CD4-positive, CD25-positive, alpha-beta regulatory T cell (primary cell): ENCODE results near the gene SIPA1L3. TPM values are rescaled to one million over a fixed set of nuclear protein-coding genes. Genes with fewer than 3 reads are reported as not detected.

Experiments
- ATAC-seq, 2 donors: fragments of 150-1000 bp; cut with Tn5 transposase; one replicate each; pipeline ENCODE4 v1.10.0; 2021; ENCODE audit warnings: low read depth in 2 of 2, moderate number of reproducible peaks in 2 of 2, moderate library complexity in 1 of 2
- DNase-seq, 3 donors: peaks; one replicate each; pipeline versions ENCODE4 v3.0.0 to v3.0.0-alpha.2; 2012 to 2022; ENCODE audit warnings: mixed read lengths in 1 of 3
- H3K27ac ChIP-seq: one replicate; pipeline ENCODE4 v1.7.0; 2013; ENCODE audit warnings: mild to moderate bottlenecking, low read length; ENCODE audit not compliant: insufficient read depth, poor library complexity, severe bottlenecking
- H3K27me3 ChIP-seq: one replicate; pipeline ENCODE4 v1.7.0; 2013; ENCODE audit warnings: low read length; ENCODE audit not compliant: control insufficient read depth, insufficient read depth
- H3K36me3 ChIP-seq: one replicate; pipeline ENCODE4 v1.7.0; 2013; ENCODE audit warnings: mild to moderate bottlenecking, low read length, moderate library complexity; ENCODE audit not compliant: control insufficient read depth, insufficient read depth
- H3K4me1 ChIP-seq: 2 replicates; pipeline ENCODE4 v1.7.0; 2013; ENCODE audit warnings: mild to moderate bottlenecking, low read length; ENCODE audit not compliant: insufficient read depth, control insufficient read depth, poor library complexity, severe bottlenecking
- H3K4me3 ChIP-seq: one replicate; pipeline ENCODE4 v1.7.0; 2013; ENCODE audit warnings: low read depth, mild to moderate bottlenecking, low read length, moderate library complexity
- H3K9me3 ChIP-seq, 2 experiments: 1 replicate in 1 of 2; 2 replicates in 1 of 2; pipeline ENCODE4 v1.7.0; 2013; ENCODE audit warnings: low read length in 2 of 2, mild to moderate bottlenecking in 1 of 2, moderate library complexity in 1 of 2; ENCODE audit not compliant: control insufficient read depth in 2 of 2
- H3K27ac Mint-ChIP-seq, 3 donors: one replicate each; pipeline ENCODE4 v1.8.0; 2020 to 2022; ENCODE audit warnings: mild to moderate bottlenecking in 3 of 3, mixed read lengths in 3 of 3, moderate library complexity in 2 of 3
- H3K27me3 Mint-ChIP-seq: one replicate; pipeline ENCODE4 v1.8.0; 2022; ENCODE audit warnings: mild to moderate bottlenecking, mixed read lengths
- H3K36me3 Mint-ChIP-seq: one replicate; pipeline ENCODE4 v1.8.0; 2020; ENCODE audit warnings: mixed read lengths
- H3K4me1 Mint-ChIP-seq, 4 donors: one replicate each; pipeline ENCODE4 v1.8.0; 2020 to 2022; ENCODE audit warnings: mixed read lengths in 4 of 4, mild to moderate bottlenecking in 1 of 4
- H3K4me3 Mint-ChIP-seq, 4 donors: one replicate each; pipeline ENCODE4 v1.8.0; 2020 to 2022; ENCODE audit warnings: mild to moderate bottlenecking in 4 of 4, mixed read lengths in 4 of 4, moderate library complexity in 3 of 4
- H3K9me3 Mint-ChIP-seq, 7 donors: one replicate each; pipeline ENCODE4 v1.8.0; 2020 to 2022; ENCODE audit warnings: mixed read lengths in 7 of 7, mild to moderate bottlenecking in 3 of 7, moderate library complexity in 2 of 7
- polyA plus RNA-seq, 4 donors: library from polyadenylated mRNA; unstranded; fragments of 300-500 nt; fragmentation: Illumina TruSeq; gene quantifications; one replicate each; pipeline ENCODE4 v1.2.3, GENCODE V29; 2021
- total RNA-seq: library from RNA; stranded (reverse); gene quantifications from one replicate; pipeline ENCODE4 v1.2.3, GENCODE V29; 2022

The SIPA1L3 gene
- total and polyA plus RNA-seq, 5 donors from 2014 or later = 0.41 to 27.6 (median 1.7) TPM

DNA sequence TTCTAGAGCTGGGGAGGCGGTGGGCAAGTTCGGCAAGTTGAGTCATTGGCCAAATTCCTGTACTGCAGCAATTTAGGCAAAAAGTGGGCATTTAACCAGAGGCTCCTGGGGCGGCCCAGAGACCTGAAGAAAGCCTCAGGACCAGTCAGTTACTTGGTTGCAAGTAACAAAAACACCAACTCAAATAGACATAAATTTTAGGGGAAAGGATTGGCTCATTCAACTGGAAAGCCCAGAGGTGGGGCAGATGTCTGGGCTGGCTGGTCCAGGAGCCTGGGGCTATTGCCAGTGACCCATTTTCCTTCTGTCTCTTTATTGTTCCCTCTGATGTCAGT lies 97.1 kb downstream of the SIPA1L3 start:
- no peaks in the 10 kb centered on the region for H3K27me3 Mint-ChIP-seq
- no peak overlapping the region for H3K27ac ChIP-seq

DNA sequence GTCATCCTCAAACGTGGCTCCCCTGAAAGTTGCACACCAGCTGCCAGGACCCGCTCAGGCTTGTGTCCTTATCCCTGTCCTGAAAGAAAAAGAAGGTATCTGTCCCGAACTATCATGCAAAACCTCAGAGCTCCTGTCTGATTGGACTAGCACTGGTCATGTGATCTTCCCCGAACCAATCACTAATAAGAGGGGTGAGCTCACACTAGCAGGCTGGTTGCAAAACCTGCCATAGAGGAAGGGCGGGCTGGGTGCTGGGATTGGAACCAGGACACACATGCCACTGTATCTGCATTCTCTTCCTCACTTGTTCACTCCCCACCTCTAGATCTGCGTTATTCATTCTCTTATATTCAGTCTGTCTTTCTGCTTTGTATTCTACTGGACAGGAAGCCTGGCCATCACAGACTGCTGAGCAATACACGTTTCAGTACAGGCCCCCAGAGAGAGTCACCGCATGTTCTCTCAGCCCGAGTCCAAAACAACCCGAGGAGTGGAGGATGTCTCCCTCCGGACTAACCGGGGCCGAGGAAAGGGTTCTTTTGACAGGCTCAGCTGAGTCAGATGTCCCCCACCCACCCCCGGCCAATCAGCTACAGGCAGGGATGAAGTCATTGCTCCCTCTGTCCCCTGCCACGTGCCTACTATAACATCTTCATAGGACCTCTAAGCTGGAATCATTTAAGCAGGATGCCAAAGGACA lies 97.7 kb downstream of the SIPA1L3 start:
- Mint-ChIP-seq H3K4me3 (no peak overlapping the region), H3K36me3 (peaks cover 4% of the 10 kb centered on the region), H3K9me3 (peaks cover 0 to 4% (median 0%) of the 10 kb centered on the region in 7 donors), H3K27me3 (no peaks in the 10 kb centered on the region), H3K27ac (no peak overlapping the region), H3K4me1 (peaks cover 5 to 27% (median 13%) of the 10 kb centered on the region in 4 donors)
- Histone ChIP-seq H3K9me3 (no peaks in the 10 kb centered on the region), H3K27me3 (no peaks in the 10 kb centered on the region), H3K27ac (no peak overlapping the region), H3K4me1 (peaks cover 13% of the 10 kb centered on the region), H3K36me3 (no peaks in the 10 kb centered on the region), H3K4me3 (no peak overlapping the region)
- ATAC-seq (peak in 1 of 2 donors; percentile 31), DNase-seq (peak in 1 of 3 donors; percentile 7)

More for the DNA sequence above, 97.1 kb downstream of the SIPA1L3 start:
- Mint-ChIP-seq H3K4me1 (peaks cover 5 to 24% (median 9%) of the 10 kb centered on the region in 4 donors), H3K4me3 (no peak overlapping the region), H3K36me3 (peaks cover 4% of the 10 kb centered on the region), H3K9me3 (peaks cover 0 to 4% (median 0%) of the 10 kb centered on the region in 7 donors), H3K27ac (no peak overlapping the region)
- H3K4me1 ChIP-seq = peaks cover 13% of the 10 kb centered on the region
- DNase-seq (no peak), ATAC-seq (no peak)
- no peak overlapping the region for H3K4me3 ChIP-seq
- H3K27me3 ChIP-seq = no peaks in the 10 kb centered on the region
- H3K36me3 ChIP-seq = no peaks in the 10 kb centered on the region
- no peaks in the 10 kb centered on the region for H3K9me3 ChIP-seq

DNA sequence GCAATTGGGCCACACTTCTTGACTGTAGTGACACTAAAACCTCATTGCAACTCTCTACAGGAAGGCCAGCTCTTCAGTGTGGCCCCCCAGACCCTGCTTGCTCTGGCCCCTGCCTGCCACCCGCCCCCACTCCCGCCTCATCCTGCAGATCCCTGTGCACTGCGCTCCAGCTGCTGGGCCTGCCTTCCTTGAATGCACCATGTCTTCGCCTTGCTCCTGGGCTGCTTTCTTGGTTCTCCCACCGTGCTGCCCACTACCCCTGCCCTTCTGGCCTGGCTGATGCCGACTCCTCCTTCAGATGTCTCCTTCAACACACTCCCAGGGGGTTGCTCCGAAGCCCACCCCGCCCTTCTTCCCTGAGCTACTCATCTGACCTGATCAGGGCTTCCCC lies 98.2 kb downstream of the SIPA1L3 start:
- DNase-seq = no peak
- Mint-ChIP-seq H3K27ac (peak overlapping the region in 1 of 3 donors; percentile 58), H3K36me3 (peaks cover 4% of the 10 kb centered on the region), H3K4me1 (peaks cover 5 to 30% (median 16%) of the 10 kb centered on the region in 4 donors), H3K27me3 (no peaks in the 10 kb centered on the region), H3K9me3 (peaks cover 0 to 4% (median 0%) of the 10 kb centered on the region in 7 donors), H3K4me3 (no peak overlapping the region)
- Histone ChIP-seq H3K4me3 (no peak overlapping the region), H3K4me1 (peaks cover 13% of the 10 kb centered on the region), H3K27me3 (no peaks in the 10 kb centered on the region), H3K27ac (no peak overlapping the region), H3K9me3 (no peaks in the 10 kb centered on the region), H3K36me3 (no peaks in the 10 kb centered on the region)
- no peak for ATAC-seq

DNA sequence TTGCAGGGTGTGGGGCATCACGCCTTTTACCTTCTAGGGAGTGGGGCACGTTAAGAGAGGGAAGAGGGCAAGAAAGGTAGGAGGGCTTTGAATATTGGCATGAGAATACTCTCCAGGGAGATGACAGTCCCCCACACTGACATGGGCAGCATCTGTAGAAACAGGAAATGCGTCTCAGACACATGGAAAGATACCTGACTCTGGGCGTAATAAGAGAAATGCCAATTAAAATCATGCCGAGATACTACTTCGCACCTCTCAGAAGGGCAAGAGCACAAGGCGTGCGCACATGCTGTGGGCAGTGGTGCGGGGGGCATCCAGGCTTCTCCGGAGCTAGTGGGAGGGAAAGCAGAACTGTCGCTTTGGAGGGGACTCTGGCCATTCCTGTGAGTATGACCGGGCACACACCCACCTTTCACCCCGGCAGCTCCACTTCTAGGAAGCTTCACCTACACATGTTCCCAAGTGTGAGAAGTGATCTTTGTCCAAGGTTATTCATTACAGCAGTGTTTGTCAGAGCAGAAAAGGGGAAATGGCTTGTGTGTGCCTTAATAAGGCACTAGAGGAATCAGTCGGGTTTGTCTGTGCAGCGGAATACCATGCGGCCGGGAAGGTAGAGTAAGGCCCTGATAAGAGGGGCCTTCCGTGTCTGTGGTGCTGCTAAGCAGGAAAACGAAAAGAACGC lies 99.5 kb downstream of the SIPA1L3 start:
- Mint-ChIP-seq H3K36me3 (peaks cover 6% of the 10 kb centered on the region), H3K27me3 (no peaks in the 10 kb centered on the region), H3K9me3 (peaks cover 0 to 4% (median 0%) of the 10 kb centered on the region in 7 donors), H3K4me3 (no peak overlapping the region), H3K27ac (peak overlapping the region in 2 of 3 donors; percentile 4 to 58), H3K4me1 (peaks cover 5 to 28% (median 16%) of the 10 kb centered on the region in 4 donors)
- Histone ChIP-seq H3K9me3 (no peaks in the 10 kb centered on the region), H3K4me3 (no peak overlapping the region), H3K36me3 (no peaks in the 10 kb centered on the region), H3K4me1 (peaks cover 13% of the 10 kb centered on the region), H3K27me3 (no peaks in the 10 kb centered on the region), H3K27ac (no peak overlapping the region)
- no peak for DNase-seq
- peak in 1 of 2 donors; percentile 26 for ATAC-seq

DNA sequence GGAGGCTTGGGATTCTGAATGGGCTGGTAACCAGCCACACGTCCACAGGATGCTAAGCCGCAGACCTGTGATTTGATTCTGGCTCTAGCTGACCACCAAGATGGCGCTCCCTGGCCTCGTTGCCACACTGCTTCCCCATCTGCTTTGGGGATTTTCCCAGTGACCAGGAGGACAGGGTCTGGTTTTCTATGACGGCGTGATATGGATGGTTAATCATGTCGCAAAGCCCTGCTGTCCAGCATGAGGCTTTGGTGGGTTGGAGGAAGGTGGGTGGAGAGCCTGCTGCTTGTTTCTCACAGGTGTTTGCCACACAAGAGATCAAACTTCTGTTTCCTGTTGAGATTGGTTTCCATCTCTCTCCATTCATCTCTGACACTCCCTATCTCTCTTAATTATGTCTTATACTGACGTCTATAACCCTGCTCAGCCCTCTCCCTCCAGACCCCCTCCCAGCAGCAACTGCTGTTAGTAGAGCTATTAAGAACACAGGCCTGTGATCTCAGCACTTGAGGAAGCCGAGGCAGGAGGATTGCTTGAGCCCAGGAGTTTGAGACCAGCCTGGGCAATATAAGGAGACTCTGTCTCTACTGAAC lies 102.7 kb downstream of the SIPA1L3 start:
- Mint-ChIP-seq H3K9me3 (peaks cover 0 to 4% (median 0%) of the 10 kb centered on the region in 7 donors), H3K4me3 (no peak overlapping the region), H3K27ac (peak overlapping the region in 1 of 3 donors; percentile 91), H3K36me3 (peaks cover 9% of the 10 kb centered on the region), H3K27me3 (no peaks in the 10 kb centered on the region), H3K4me1 (peaks cover 0 to 28% (median 16%) of the 10 kb centered on the region in 4 donors)
- DNase-seq (no peak), ATAC-seq (no peak)
- Histone ChIP-seq H3K4me1 (no peaks in the 10 kb centered on the region), H3K36me3 (no peaks in the 10 kb centered on the region), H3K27me3 (no peaks in the 10 kb centered on the region), H3K4me3 (no peak overlapping the region), H3K9me3 (no peaks in the 10 kb centered on the region), H3K27ac (no peak overlapping the region)

DNA sequence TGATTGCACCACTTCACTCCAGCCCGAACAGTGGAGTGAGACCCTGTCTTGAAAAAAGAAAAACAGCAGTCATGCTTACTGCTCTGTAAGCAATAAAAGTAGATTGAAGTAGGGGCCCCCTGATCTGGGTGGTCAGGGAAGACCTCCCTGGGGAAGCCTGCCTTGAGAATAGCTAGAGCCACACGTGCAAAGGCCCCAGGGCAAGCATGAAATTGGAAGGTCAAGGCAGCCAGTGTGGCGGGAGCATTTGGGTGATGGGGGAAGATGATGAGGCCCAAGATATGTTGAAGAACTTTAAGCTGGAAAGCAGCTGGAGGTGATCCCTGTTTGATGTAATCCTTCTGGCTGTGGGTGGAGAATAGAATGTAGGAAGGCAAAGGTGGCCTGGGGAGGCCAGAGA lies 104.4 kb downstream of the SIPA1L3 start:
- no peaks in the 10 kb centered on the region for H3K27me3 ChIP-seq
- no peak for DNase-seq
- H3K4me1 Mint-ChIP-seq = peaks cover 0 to 27% (median 13%) of the 10 kb centered on the region in 4 donors
- H3K9me3 ChIP-seq = no peaks in the 10 kb centered on the region
- no peak overlapping the region for H3K4me3 Mint-ChIP-seq
- H3K27ac ChIP-seq = no peak overlapping the region
- peak overlapping the region in 1 of 3 donors; percentile 78 for H3K27ac Mint-ChIP-seq
- no peaks in the 10 kb centered on the region for H3K9me3 Mint-ChIP-seq
- no peaks in the 10 kb centered on the region for H3K36me3 ChIP-seq
- no peak for ATAC-seq
- no peak overlapping the region for H3K4me3 ChIP-seq
- H3K27me3 Mint-ChIP-seq = no peaks in the 10 kb centered on the region
- H3K36me3 Mint-ChIP-seq = peaks cover 13% of the 10 kb centered on the region
- H3K4me1 ChIP-seq = no peaks in the 10 kb centered on the region

DNA sequence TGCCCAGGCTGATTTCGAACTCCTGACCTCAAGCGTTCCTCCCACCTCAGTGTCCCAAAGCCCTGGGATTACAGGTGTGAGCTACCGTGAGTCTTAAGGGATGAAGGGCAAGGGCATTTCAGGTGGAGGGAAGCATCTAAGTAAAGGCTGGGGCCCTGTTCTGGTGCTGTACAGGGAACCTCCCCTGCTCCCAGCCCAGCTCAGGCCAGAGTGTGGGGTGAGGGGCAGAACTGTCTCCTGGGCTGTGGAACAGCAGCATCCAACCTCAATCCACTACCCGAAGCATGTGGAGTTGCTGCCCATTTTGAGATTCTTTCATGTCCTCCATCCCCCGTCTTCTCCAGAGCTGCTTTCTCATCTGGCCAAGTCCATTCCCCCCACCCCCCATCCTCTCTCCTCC lies 105.3 kb downstream of the SIPA1L3 start:
- no peak overlapping the region for H3K4me3 ChIP-seq
- Mint-ChIP-seq H3K27ac (no peak overlapping the region), H3K4me1 (peaks cover 0 to 21% (median 11%) of the 10 kb centered on the region in 4 donors), H3K9me3 (no peaks in the 10 kb centered on the region), H3K27me3 (no peaks in the 10 kb centered on the region), H3K36me3 (peaks cover 9% of the 10 kb centered on the region), H3K4me3 (no peak overlapping the region)
- H3K27ac ChIP-seq = no peak overlapping the region
- H3K9me3 ChIP-seq = no peaks in the 10 kb centered on the region
- DNase-seq (no peak), ATAC-seq (no peak)
- H3K4me1 ChIP-seq = no peaks in the 10 kb centered on the region
- no peaks in the 10 kb centered on the region for H3K36me3 ChIP-seq
- H3K27me3 ChIP-seq = no peaks in the 10 kb centered on the region
